NCI-H187 treated with DMSO at 0.1 percent for 48 hours (cell line): ENCODE data around the gene CRYBG1.
A peak's percentile ranks its signal among the peaks of the same experiment; 100 is the strongest.

Experiments used
- DNase-seq: peaks from one replicate; lab custom pipeline; 2025; lab: John Stamatoyannopoulos, UW

The CRYBG1 gene

GRCh38 chr6:106426250-106426970, 65.9 kb downstream of the CRYBG1 start:
- no peak for DNase-seq

- no peak for DNase-seq
Measured at GRCh38 chr6:106430466-106430865, 69.9 kb downstream of the CRYBG1 start.

- DNase-seq: no peak
Measured at GRCh38 chr6:106431405-106431804, 70.9 kb downstream of the CRYBG1 start.

- DNase-seq: no peak
Measured at GRCh38 chr6:106431972-106432371, 71.5 kb downstream of the CRYBG1 start.

GRCh38 chr6:106434530-106434929, 74.0 kb downstream of the CRYBG1 start:
- DNase-seq: no peak

- DNase-seq: no peak
Measured at GRCh38 chr6:106439459-106439858, 78.9 kb downstream of the CRYBG1 start.

- no peak for DNase-seq
Measured at GRCh38 chr6:106440546-106440945, 80.0 kb downstream of the CRYBG1 start.

GRCh38 chr6:106442395-106442794, 81.9 kb downstream of the CRYBG1 start:
- DNase-seq: no peak

- DNase-seq: peak; percentile 45
Measured at GRCh38 chr6:106444777-106445507, 84.4 kb downstream of the CRYBG1 start.

- no peak for DNase-seq
Measured at GRCh38 chr6:106445508-106445878, 85.0 kb downstream of the CRYBG1 start.

GRCh38 chr6:106446287-106446885, 85.9 kb downstream of the CRYBG1 start:
- no peak for DNase-seq

- no peak for DNase-seq
Measured at GRCh38 chr6:106446983-106447382, 86.5 kb downstream of the CRYBG1 start.

- DNase-seq: no peak
Measured at GRCh38 chr6:106448000-106448426, 87.5 kb downstream of the CRYBG1 start.

- no peak for DNase-seq
Measured at GRCh38 chr6:106450653-106451052, 90.1 kb downstream of the CRYBG1 start.

- DNase-seq: no peak
Measured at GRCh38 chr6:106451439-106451838, 90.9 kb downstream of the CRYBG1 start.

GRCh38 chr6:106452628-106453027, 92.1 kb downstream of the CRYBG1 start:
- no peak for DNase-seq

- DNase-seq: no peak
Measured at GRCh38 chr6:106453756-106454367, 93.3 kb downstream of the CRYBG1 start.

GRCh38 chr6:106456756-106457155, 96.2 kb downstream of the CRYBG1 start:
- DNase-seq: no peak

GRCh38 chr6:106458021-106458986, 97.8 kb downstream of the CRYBG1 start:
- DNase-seq: no peak

GRCh38 chr6:106460481-106460880, 100.0 kb downstream of the CRYBG1 start:
- DNase-seq: no peak

GRCh38 chr6:106461084-106461483, 100.6 kb downstream of the CRYBG1 start:
- DNase-seq: no peak
